Peyer's patch (tissue), 4 donors: ENCODE results near the gene GPER1. TPM values are rescaled to one million over a fixed set of nuclear protein-coding genes. Genes with fewer than 3 reads are reported as not detected.

ENCODE experiments used
- DNase-seq, 3 donors: peaks; one replicate each; pipeline ENCODE4 v3.0.0-alpha.2; 2017 to 2019
- H3K27ac ChIP-seq, 4 donors: fragments of 200-600 bp; sonication (generic); one replicate each; pipeline ENCODE4 v1.5.1; 2016 to 2019
- H3K27me3 ChIP-seq, 2 donors: fragments of 200-600 bp; sonication (generic); one replicate each; pipeline ENCODE4 v1.5.1; 2019
- H3K36me3 ChIP-seq, 3 donors: fragments of 200-600 bp; sonication (generic); one replicate each; pipeline ENCODE4 v1.5.1; 2016 to 2019
- H3K4me1 ChIP-seq, 4 donors: fragments of 200-600 bp; sonication (generic); one replicate each; pipeline ENCODE4 v1.5.1; 2016 to 2019
- H3K4me3 ChIP-seq, 4 donors: fragments of 200-600 bp; sonication (generic); 1 replicate in 3 of 4; 2 replicates in 1 of 4; pipeline ENCODE4 v1.5.1; 2016 to 2019; ENCODE audit warnings: mild to moderate bottlenecking in 1 of 4
- H3K9me3 ChIP-seq, 4 donors: fragments of 200-600 bp; sonication (generic); one replicate each; pipeline ENCODE4 v1.5.1; 2016 to 2019; ENCODE audit warnings: mild to moderate bottlenecking in 1 of 4
- CTCF ChIP-seq, 6 experiments: fragments of 450-650 bp in 4 of 6; fragments of 200-600 bp in 2 of 6; sonication (generic) in 1 of 6; IDR thresholded peaks; one replicate each; pipeline ENCODE4 v1.5.1; 2017 to 2019; ENCODE audit warnings: antibody characterized with exemption in 6 of 6, mild to moderate bottlenecking in 3 of 6, moderate library complexity in 1 of 6
- POLR2A ChIP-seq, 2 donors: fragments of 450-650 bp; IDR thresholded peaks; one replicate each; pipeline ENCODE4 v1.5.1; 2017; ENCODE audit warnings: antibody characterized with exemption in 2 of 2, mild to moderate bottlenecking in 2 of 2, moderate library complexity in 2 of 2
- total RNA-seq, 4 donors: library from RNA; depleted of rRNA; stranded (reverse); fragments of >200 nt; gene quantifications; one replicate each; pipeline ENCODE4 v1.1.0, GENCODE V29; 2016

GPER1 gene
- total RNA-seq, 4 donors from 2014 or later, result 0.53 to 8.3 (median 2.1) TPM

DNA sequence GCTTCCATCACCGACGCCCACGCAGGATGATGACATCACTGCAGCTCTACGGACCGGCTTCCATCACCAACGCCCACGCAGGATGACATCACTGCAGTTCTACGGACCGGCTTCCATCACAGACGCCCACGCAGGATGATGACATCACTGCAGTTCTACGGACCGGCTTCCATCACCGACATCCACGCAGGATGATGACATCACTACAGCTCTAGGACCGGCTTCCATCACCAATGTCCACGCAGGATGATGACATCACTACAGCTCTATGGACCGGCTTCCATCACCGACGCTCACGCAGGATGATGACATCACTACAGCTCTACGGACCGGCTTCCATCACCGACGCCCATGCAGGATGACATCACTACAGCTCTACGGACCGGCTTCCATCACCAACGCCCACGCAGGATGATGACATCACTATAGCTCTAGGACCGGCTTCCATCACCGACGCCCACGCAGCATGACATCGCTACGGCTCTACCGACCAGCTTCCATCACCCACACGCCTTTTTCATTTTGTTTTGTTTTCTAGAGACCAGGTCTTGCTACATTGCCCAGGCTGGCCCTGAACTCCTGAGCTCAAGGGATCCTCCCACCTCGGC, 29.5 kb downstream of the GPER1 start:
- no peaks in the 10 kb centered on the region for H3K9me3 ChIP-seq
- H3K4me1 ChIP-seq, result no peaks in the 10 kb centered on the region
- H3K27me3 ChIP-seq, result no peaks in the 10 kb centered on the region
- H3K36me3 ChIP-seq, result no peaks in the 10 kb centered on the region
- TF ChIP-seq POLR2A (IDR thresholded peaks at IDR 0.05), result no peak
- no peak for TF ChIP-seq CTCF (IDR thresholded peaks at IDR 0.05)
- H3K4me3 ChIP-seq, result no peak overlapping the region
- H3K27ac ChIP-seq, result no peak overlapping the region
- DNase-seq, result no peak

DNA sequence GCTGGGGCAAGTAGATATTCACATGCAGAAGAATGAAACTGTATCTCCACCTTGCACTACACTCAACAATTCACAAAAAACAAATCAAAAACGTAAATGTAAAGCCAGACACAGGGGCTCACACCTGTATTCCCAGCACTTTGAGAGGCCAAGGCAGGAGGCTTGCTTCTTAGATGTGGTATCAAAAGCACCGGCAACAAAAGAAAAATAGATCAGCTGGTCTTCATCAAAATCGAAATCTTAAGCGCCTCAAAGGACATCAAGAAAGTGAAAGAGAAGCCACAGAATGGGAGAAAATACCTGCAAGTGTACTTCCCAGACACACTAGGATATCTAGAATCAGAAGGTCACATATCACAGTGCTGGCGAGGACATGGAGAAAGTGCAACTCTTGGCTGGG, 31.3 kb downstream of the GPER1 start:
- Histone ChIP-seq H3K4me3 (no peak overlapping the region), H3K4me1 (no peaks in the 10 kb centered on the region), H3K27me3 (no peaks in the 10 kb centered on the region), H3K9me3 (no peaks in the 10 kb centered on the region), H3K36me3 (no peaks in the 10 kb centered on the region), H3K27ac (no peak overlapping the region)
- TF ChIP-seq POLR2A (IDR thresholded peaks at IDR 0.05) (no peak), CTCF (IDR thresholded peaks at IDR 0.05) (no peak)
- DNase-seq, result no peak

- no peaks in the 10 kb centered on the region for H3K4me1 ChIP-seq
- no peak for DNase-seq
- no peak overlapping the region for H3K4me3 ChIP-seq
- no peaks in the 10 kb centered on the region for H3K27me3 ChIP-seq
- no peaks in the 10 kb centered on the region for H3K9me3 ChIP-seq
- no peak for TF ChIP-seq CTCF (IDR thresholded peaks at IDR 0.05)
- TF ChIP-seq POLR2A (IDR thresholded peaks at IDR 0.05), result no peak
- no peaks in the 10 kb centered on the region for H3K36me3 ChIP-seq
- no peak overlapping the region for H3K27ac ChIP-seq
Observed at GRCh38 chr7:1120791-1121190, 32.9 kb downstream of the GPER1 start.

DNA sequence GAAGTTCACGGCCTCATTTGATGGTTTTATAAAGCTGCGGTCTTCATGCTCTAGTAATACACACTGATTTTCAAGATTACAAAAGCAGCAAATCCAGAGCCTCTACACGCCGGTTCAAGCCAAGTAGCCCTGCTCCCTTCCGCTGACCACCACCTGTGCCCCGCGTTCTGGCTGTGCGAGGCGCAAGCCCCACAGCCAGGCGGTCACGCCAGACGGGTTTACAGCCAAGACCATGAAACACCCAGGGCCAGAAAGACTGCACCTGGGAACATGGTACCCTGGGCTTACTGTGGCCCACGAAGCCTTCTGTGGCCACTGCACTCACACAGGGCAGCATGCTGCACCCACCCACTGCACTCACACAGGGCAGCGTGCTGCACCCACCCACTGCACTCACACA, 33.6 kb downstream of the GPER1 start:
- TF ChIP-seq POLR2A (IDR thresholded peaks at IDR 0.05) (no peak), CTCF (IDR thresholded peaks at IDR 0.05) (no peak)
- H3K9me3 ChIP-seq, result no peaks in the 10 kb centered on the region
- H3K4me1 ChIP-seq, result no peaks in the 10 kb centered on the region
- no peaks in the 10 kb centered on the region for H3K27me3 ChIP-seq
- H3K36me3 ChIP-seq, result no peaks in the 10 kb centered on the region
- no peak overlapping the region for H3K27ac ChIP-seq
- H3K4me3 ChIP-seq, result no peak overlapping the region
- no peak for DNase-seq

DNA sequence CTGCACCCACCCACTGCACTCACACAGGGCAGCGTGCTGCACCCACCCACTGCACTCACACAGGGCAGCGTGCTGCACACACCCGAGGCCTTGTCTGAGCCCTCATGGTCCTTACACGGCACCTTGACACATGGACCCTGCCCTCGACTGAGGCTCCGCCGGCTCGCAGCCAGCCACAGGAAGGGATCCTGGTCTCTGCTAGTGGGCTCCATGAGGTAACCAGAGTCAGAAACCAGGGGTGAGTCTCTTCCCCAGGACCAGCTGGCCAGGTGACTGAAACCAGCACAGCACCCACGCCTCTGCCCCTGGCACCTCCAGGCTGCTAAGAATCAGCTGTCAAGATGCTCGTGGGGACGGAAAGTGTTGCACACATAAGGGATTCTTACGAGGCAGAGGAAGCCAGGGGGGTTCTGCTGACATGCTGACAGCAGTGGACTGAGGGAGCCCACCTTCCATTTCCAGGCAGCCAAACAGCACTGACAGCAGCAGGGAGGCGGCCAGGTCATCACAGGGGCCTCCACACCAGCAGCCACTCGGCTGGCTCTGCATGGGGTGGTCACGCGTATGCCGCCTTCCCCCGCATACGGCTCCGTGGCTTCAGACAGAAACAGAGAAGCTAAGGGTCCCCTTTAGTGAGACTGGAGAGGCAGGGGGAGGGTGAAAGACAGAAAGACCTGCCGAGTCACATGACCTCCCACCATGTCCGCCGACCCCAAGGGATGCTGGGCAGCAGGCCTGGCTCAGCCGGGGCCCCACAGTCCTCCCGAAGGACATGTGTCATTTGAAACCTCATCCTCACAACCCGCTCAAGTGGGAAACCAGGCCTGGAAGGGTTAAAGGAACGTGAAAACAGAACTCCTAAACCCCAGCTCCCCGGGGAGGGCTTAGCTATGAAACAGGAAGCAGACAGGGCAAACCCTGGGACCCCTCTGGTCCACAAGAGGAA, 34.2 kb downstream of the GPER1 start:
- no peak for DNase-seq
- H3K27ac ChIP-seq, result no peak overlapping the region
- H3K9me3 ChIP-seq, result no peaks in the 10 kb centered on the region
- H3K27me3 ChIP-seq, result no peaks in the 10 kb centered on the region
- no peaks in the 10 kb centered on the region for H3K36me3 ChIP-seq
- H3K4me1 ChIP-seq, result no peaks in the 10 kb centered on the region
- H3K4me3 ChIP-seq, result no peak overlapping the region
- TF ChIP-seq POLR2A (IDR thresholded peaks at IDR 0.05), result no peak
- TF ChIP-seq CTCF (IDR thresholded peaks at IDR 0.05), result no peak
